Stimulated activated CD8-positive, alpha-beta memory T cell treated with anti-CD3 and anti-CD28 coated beads, Interleukin-7, amount 100 ng/mL, for 48 hours (primary cell): ENCODE data around the gene F3.
A peak's percentile ranks its signal among the peaks of the same experiment; 100 is the strongest.
"Not testable (repeated sequence)": the region's sequence is repeated elsewhere in the genome, so short reads cannot be mapped to it uniquely, and the experiment has no call there.

Source experiments
- DNase-seq, 2 donors: peaks; one replicate each; pipeline ENCODE4 v3.0.0-alpha.2; 2020; ENCODE audit warnings: low read depth in 1 of 2; ENCODE audit errors: extremely low read depth in 1 of 2

Gene F3

DNA sequence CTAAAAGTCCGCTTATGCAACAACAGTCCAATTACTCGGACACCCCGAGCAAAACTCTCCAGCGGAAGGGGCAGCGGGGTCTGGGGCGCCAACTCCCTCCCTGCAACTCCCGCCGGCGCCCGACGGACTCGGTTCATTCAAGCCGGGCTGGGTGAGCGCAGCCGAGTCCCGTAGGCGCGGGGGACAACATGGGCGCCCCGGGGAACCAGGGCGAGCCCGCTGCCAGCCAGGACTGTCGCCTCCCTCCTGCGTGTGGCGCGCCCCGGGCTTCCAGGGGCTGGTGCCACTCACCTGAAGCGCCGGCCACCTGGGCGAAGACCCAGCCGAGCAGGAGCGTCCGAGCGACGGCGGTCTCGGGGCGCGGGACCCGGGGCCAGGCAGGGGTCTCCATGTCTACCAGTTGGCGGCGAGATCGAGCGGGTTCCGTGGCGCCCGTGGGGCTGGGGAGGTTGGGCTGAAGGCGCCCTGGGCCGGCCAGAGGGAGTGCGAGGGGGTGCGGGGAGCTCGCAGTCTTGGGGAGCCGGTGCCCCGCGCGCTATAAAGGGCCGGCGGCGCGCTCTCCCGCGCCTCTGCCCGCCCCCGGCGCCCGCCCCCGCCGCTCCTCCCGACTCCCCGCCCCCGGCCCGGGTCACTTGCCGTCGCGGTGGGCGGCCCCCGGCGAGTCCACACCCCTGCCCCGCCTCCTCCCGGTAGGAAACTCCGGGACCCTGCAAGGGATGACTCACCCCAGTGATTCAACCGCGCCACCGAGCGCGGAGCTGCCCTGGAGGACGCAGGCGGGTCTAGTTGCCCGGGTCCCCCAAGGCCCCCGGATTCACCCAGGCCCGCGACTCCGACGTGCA is at the start of gene F3:
F3 (minus strand) TSS at position 514 of the 842 bp plus-strand sequence; CDS start at position 391, 123 bp downstream.
- DNase-seq, result peak; percentile 66 to 79

GRCh38 chr1:94590203-94591137 is 48.9 kb upstream of the F3 start:
- DNase-seq, result no peak

DNA sequence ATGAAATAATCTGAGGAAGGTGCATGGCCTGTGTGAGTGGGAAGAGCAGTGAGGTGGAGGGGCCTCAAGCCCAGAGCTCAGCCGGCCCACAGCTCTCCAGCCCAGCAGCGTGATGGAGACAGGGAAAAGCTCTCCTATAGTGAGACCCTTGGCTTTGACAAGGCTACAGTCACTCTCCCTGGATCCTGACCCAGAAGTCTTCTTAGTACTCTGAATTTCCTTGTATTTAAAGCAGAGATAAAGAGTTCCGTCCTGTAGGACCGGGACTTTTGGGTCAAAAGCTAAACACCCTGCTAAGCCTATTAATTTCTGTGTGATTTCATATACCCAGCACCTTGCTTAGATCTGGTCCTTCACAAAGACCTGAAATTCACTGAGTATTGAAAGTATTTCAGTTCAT is 48.2 kb upstream of the F3 start:
- no peak for DNase-seq

DNA sequence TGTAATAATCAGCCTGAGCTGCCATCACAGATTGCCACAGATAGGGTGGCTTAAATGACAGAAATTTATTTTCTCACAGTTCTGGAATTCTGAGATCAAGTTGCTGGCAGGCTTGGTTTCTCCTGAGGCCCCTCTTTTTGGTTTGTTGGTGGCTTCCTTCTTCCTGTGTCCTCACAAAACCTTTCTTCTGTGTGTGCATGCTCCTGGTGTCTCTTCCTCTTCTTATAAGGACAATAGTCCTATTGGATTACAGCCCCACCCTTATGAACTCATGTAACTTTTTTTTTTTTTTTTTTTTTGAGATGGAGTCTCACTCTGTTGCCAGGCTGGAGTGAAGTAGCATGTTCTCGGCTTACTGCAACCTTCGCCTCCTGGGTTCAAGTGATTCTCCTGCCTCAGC is 41.0 kb upstream of the F3 start:
- DNase-seq, result no peak

- no peak for DNase-seq
Measured at GRCh38 chr1:94580367-94581115, 39.0 kb upstream of the F3 start.

- no peak for DNase-seq
Measured at GRCh38 chr1:94579876-94580294, 38.3 kb upstream of the F3 start.

DNA sequence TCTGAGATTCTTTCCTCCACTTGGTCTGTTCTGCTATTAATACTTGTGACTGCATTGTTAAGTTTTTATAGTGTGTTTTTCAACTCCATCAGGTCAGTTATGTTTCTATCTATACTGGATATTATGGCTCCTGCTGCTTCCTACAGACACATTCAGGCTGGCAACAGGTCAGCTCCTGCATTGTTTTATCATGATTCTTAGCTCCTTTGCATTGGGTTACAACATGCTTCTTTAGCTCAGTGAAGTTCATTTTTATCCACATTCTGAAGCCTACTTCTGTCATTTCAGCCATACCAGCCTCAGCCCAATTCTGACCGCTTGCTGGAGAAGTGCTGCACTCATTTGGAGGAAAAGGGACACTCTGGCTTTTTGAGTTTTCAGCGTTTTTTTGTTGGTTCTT is 37.3 kb upstream of the F3 start:
- DNase-seq, result no peak

GRCh38 chr1:94573917-94574316 is 32.4 kb upstream of the F3 start:
- DNase-seq, result not testable (repeated sequence)

DNA sequence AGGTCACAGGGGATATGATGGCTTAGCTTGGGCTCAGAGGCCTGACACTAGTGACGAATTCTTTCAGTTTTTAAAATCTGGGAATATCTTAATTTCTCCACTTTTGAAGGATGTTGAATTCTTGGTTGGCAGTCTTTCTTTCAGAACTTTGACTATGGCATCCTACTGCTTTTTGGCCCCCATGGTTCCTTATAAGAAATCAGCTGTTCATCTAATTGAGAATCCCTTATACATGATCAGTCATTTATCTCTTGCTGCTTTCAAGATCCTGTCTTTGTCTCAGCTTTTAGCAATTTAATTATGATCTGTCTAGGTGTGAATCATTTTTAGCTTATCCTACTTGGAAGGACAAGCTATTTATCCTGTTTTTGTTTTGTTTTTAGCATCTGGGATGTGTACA is 31.2 kb upstream of the F3 start:
- DNase-seq, result no peak

DNA sequence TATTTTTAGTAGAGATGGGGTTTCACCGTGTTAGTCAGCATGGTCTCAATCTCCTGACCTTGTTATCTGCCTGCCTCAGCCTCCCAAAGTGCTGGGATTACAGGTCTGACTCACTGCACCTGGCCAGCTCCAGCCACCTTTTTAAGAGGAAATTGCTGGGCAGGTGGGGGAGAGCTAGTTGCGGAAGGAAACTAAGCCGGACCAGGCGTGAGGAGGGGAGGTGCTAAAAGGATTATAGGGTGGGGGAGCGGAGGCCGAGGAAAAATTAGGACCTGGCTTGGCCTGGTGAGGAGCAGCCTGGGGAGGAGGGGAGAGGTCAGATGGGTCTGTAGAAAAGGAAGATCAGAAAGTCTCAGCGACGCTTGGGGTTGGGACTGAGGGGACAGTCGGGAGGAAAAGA is 29.4 kb upstream of the F3 start:
- not testable (repeated sequence) for DNase-seq

DNA sequence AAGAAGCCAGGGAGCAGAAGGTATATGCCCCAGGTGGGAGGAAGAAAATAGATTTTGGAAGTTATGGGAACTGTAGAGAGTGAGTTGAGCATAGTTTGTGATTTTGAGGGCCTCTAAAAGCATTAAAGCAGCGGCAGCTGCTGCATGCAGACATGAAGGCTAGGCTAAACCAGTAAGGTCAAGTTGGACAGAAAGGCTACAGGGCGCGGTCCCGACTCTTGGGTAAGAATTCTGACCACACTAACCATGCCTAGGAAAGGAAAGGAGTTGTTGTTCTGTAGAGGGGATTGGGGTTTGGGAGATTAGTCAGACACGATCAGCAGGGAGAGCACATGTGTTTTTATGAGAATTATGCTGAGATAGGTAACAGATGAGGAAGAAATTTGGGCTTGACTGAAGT is 27.2 kb upstream of the F3 start:
- DNase-seq, result not testable (repeated sequence)

GRCh38 chr1:94567975-94568607 is 26.5 kb upstream of the F3 start:
- not testable (repeated sequence) for DNase-seq

- DNase-seq, result not testable (repeated sequence)
Measured at GRCh38 chr1:94566436-94566835, 24.9 kb upstream of the F3 start.

GRCh38 chr1:94565901-94566300 is 24.3 kb upstream of the F3 start:
- DNase-seq, result no peak

DNA sequence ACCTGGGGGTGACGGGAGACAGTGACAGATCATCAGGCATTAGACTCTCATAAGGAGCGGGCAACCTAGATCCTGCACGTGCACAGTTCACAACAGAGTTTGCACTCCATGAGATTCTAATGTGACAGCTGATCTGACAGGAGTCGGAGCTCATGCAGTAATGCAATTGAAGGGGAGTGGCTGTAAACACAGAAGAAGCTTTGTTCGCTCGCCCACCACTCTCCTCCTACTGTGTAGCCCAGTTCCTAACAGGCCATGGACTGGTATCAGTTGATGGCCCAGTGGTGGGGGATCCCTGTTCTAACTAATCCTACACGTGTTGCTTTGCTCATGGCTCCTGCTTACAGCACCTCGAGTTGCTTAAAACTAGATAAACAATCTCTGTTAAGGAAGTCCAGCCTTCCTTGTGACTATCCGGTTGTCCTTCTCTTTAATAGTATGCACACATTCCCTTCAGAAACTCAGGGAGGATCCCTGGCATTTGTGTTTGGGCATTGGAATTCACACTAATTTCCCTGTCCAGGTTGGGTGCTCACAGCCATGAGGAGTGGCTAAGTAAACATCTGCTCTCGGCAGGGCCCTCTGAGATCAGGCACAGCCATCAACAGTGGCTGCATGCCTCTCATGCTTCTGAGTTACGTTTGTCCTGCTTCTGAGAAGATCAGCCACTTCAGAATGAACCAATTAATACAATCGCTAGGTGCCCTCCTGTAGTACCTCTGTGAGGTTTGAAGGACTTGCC is 21.1 kb upstream of the F3 start:
- DNase-seq, result no peak

DNA sequence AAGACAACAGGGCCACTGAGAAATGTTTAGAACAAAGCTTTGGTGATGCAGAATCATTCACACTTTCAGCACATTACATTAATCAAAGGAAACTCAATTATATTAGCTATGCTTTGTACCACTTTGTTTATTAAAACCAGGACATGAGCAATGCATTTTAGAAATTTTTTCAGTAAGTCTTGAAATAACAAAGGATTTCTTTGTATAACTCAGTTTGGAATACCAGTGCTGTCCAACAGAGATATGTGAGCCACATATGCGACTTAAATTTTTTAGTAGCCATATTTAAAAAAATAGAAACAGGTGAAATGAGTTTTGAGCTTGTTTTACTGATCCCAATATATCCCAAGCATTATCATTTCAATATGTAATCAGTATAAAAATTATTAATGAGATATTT is 18.8 kb upstream of the F3 start:
- no peak for DNase-seq

GRCh38 chr1:94559921-94560320 is 18.4 kb upstream of the F3 start:
- DNase-seq, result no peak

DNA sequence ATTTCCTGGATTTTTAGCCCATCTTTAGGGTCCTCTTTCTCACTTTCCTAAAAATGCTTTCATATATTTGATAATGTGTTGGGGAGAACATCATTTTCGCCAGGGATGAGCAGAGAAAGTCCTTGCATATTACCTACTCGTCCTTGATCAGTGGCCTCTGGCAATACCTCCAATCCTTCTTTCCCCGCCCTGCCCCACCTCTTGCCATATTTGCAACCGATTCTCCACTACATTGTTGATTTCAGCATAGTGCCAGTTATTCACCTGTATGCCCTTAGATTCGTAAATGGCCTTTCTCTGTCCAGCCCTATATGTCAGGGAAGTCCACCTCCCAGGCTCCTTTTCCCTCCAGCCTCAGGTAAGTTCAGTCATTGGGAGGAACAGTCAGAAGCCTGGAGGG is 13.5 kb upstream of the F3 start:
- no peak for DNase-seq

GRCh38 chr1:94554580-94554979 is 13.0 kb upstream of the F3 start:
- no peak for DNase-seq

DNA sequence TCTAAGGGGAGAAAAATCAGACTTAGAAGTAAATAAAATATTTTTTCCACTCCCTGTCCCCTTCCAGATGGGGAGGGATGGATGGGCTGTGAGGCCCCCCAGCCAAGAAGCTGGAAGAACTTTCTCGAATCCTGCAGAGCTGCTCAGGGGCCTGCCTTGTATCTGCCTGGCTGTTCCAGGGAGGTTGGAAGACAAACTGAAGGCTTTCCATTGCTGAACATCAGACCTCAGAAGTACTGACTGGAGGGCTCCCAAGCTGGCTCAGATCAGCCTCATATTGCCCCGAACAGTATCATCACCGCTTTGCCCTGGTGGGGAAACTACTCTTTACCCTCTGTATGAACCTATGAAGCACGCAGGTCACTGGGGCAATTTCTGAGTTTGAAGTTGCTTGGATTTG is 12.4 kb upstream of the F3 start:
- no peak for DNase-seq
